Measurements from ENCODE around the gene RPP25L.

RPP25L gene

GRCh38 chr9:34599546-34599945 is 12.4 kb downstream of the RPP25L start:
- Histone ChIP-seq H3K4me3 (ENCODE audit: low read length) (no peak overlapping the region), H3K36me3 (ENCODE audit: control insufficient read depth, insufficient read depth, low read length) (no peaks in the 10 kb centered on the region), H3K27ac (ENCODE audit: low read depth, low read length) (no peak overlapping the region), H3K9ac (ENCODE audit: low read length) (no peak overlapping the region), H3K27me3 (ENCODE audit: control insufficient read depth, insufficient read depth, low read length) (no peaks in the 10 kb centered on the region), H3K4me1 (ENCODE audit: control insufficient read depth, insufficient read depth, low read length) (no peaks in the 10 kb centered on the region)

- Histone ChIP-seq H3K4me3 (ENCODE audit: low read length) (no peak overlapping the region), H3K4me1 (ENCODE audit: control insufficient read depth, insufficient read depth, low read length) (peaks cover 7% of the 10 kb centered on the region), H3K27me3 (ENCODE audit: control insufficient read depth, insufficient read depth, low read length) (peaks cover 20% of the 10 kb centered on the region), H3K27ac (ENCODE audit: low read depth, low read length) (no peak overlapping the region), H3K9ac (ENCODE audit: low read length) (no peak overlapping the region), H3K36me3 (ENCODE audit: control insufficient read depth, insufficient read depth, low read length) (no peaks in the 10 kb centered on the region)
Observed at GRCh38 chr9:34594177-34594576, 17.7 kb downstream of the RPP25L start.

- H3K4me3 ChIP-seq (ENCODE audit: low read length), result no peak overlapping the region
- H3K9ac ChIP-seq (ENCODE audit: low read length), result no peak overlapping the region
- peaks cover 29% of the 10 kb centered on the region for H3K27me3 ChIP-seq (ENCODE audit: control insufficient read depth, insufficient read depth, low read length)
- H3K4me1 ChIP-seq (ENCODE audit: control insufficient read depth, insufficient read depth, low read length), result peaks cover 7% of the 10 kb centered on the region
- H3K36me3 ChIP-seq (ENCODE audit: control insufficient read depth, insufficient read depth, low read length), result no peaks in the 10 kb centered on the region
- no peak overlapping the region for H3K27ac ChIP-seq (ENCODE audit: low read depth, low read length)
Observed at GRCh38 chr9:34592895-34593601, 18.8 kb downstream of the RPP25L start.

GRCh38 chr9:34591917-34592866 is 19.7 kb downstream of the RPP25L start:
- Histone ChIP-seq H3K36me3 (ENCODE audit: control insufficient read depth, insufficient read depth, low read length) (no peaks in the 10 kb centered on the region), H3K27me3 (ENCODE audit: control insufficient read depth, insufficient read depth, low read length) (peaks cover 36% of the 10 kb centered on the region), H3K27ac (ENCODE audit: low read depth, low read length) (no peak overlapping the region), H3K9ac (ENCODE audit: low read length) (no peak overlapping the region), H3K4me3 (ENCODE audit: low read length) (no peak overlapping the region), H3K4me1 (ENCODE audit: control insufficient read depth, insufficient read depth, low read length) (peaks cover 7% of the 10 kb centered on the region)

- Histone ChIP-seq H3K9ac (ENCODE audit: low read length) (no peak overlapping the region), H3K27me3 (ENCODE audit: control insufficient read depth, insufficient read depth, low read length) (peaks cover 42% of the 10 kb centered on the region), H3K4me3 (ENCODE audit: low read length) (peak overlapping the region; percentile 65), H3K27ac (ENCODE audit: low read depth, low read length) (no peak overlapping the region), H3K4me1 (ENCODE audit: control insufficient read depth, insufficient read depth, low read length) (peaks cover 7% of the 10 kb centered on the region), H3K36me3 (ENCODE audit: control insufficient read depth, insufficient read depth, low read length) (no peaks in the 10 kb centered on the region)
Observed at GRCh38 chr9:34591248-34591916, 20.5 kb downstream of the RPP25L start.

- peak overlapping the region; percentile 65 for H3K4me3 ChIP-seq (ENCODE audit: low read length)
- H3K4me1 ChIP-seq (ENCODE audit: control insufficient read depth, insufficient read depth, low read length), result peaks cover 7% of the 10 kb centered on the region
- no peak overlapping the region for H3K27ac ChIP-seq (ENCODE audit: low read depth, low read length)
- no peaks in the 10 kb centered on the region for H3K36me3 ChIP-seq (ENCODE audit: control insufficient read depth, insufficient read depth, low read length)
- no peak overlapping the region for H3K9ac ChIP-seq (ENCODE audit: low read length)
- H3K27me3 ChIP-seq (ENCODE audit: control insufficient read depth, insufficient read depth, low read length), result peaks cover 49% of the 10 kb centered on the region
Observed at GRCh38 chr9:34590381-34591247, 21.3 kb downstream of the RPP25L start.

GRCh38 chr9:34589636-34590380 is 22.1 kb downstream of the RPP25L start, which contains the start of gene CNTFR:
CNTFR (minus strand) TSS chr9:34589724; CDS start chr9:34568981, 20,743 bp downstream.
- H3K36me3 ChIP-seq (ENCODE audit: control insufficient read depth, insufficient read depth, low read length), result no peaks in the 10 kb centered on the region
- peaks cover 7% of the 10 kb centered on the region for H3K4me1 ChIP-seq (ENCODE audit: control insufficient read depth, insufficient read depth, low read length)
- H3K4me3 ChIP-seq (ENCODE audit: low read length), result peak within 1 kb of the TSS; percentile 53
- no peak within 1 kb of the TSS for H3K27ac ChIP-seq (ENCODE audit: low read depth, low read length)
- peaks cover 52% of the 10 kb centered on the region for H3K27me3 ChIP-seq (ENCODE audit: control insufficient read depth, insufficient read depth, low read length)
- H3K9ac ChIP-seq (ENCODE audit: low read length), result no peak within 1 kb of the TSS

- Histone ChIP-seq H3K27ac (ENCODE audit: low read depth, low read length) (no peak overlapping the region), H3K9ac (ENCODE audit: low read length) (no peak overlapping the region)
Observed at GRCh38 chr9:34588671-34589635, 22.9 kb downstream of the RPP25L start.

GRCh38 chr9:34587271-34587670 is 24.6 kb downstream of the RPP25L start:
- peaks cover 43% of the 10 kb centered on the region for H3K27me3 ChIP-seq (ENCODE audit: control insufficient read depth, insufficient read depth, low read length)

More at GRCh38 chr9:34588671-34589635, 22.9 kb downstream of the RPP25L start:
- H3K4me3 ChIP-seq (ENCODE audit: low read length), result peak overlapping the region; percentile 53
- peaks cover 7% of the 10 kb centered on the region for H3K4me1 ChIP-seq (ENCODE audit: control insufficient read depth, insufficient read depth, low read length)
- peaks cover 50% of the 10 kb centered on the region for H3K27me3 ChIP-seq (ENCODE audit: control insufficient read depth, insufficient read depth, low read length)
- no peaks in the 10 kb centered on the region for H3K36me3 ChIP-seq (ENCODE audit: control insufficient read depth, insufficient read depth, low read length)

GRCh38 chr9:34585946-34586669 is 25.8 kb downstream of the RPP25L start:
- no peak overlapping the region for H3K27ac ChIP-seq (ENCODE audit: low read depth, low read length)
- H3K4me1 ChIP-seq (ENCODE audit: control insufficient read depth, insufficient read depth, low read length), result no peaks in the 10 kb centered on the region
- no peak overlapping the region for H3K4me3 ChIP-seq (ENCODE audit: low read length)
- peaks cover 37% of the 10 kb centered on the region for H3K27me3 ChIP-seq (ENCODE audit: control insufficient read depth, insufficient read depth, low read length)
- no peaks in the 10 kb centered on the region for H3K36me3 ChIP-seq (ENCODE audit: control insufficient read depth, insufficient read depth, low read length)
- no peak overlapping the region for H3K9ac ChIP-seq (ENCODE audit: low read length)

More at GRCh38 chr9:34587271-34587670, 24.6 kb downstream of the RPP25L start:
- Histone ChIP-seq H3K4me3 (ENCODE audit: low read length) (no peak overlapping the region), H3K9ac (ENCODE audit: low read length) (no peak overlapping the region), H3K4me1 (ENCODE audit: control insufficient read depth, insufficient read depth, low read length) (no peaks in the 10 kb centered on the region), H3K36me3 (ENCODE audit: control insufficient read depth, insufficient read depth, low read length) (no peaks in the 10 kb centered on the region), H3K27ac (ENCODE audit: low read depth, low read length) (no peak overlapping the region)
